Cerebellar cortex (tissue), 1 donor: ENCODE results near the gene SUSD6.
"Not testable (repeated sequence)": the region's sequence is repeated elsewhere in the genome, so short reads cannot be mapped to it uniquely, and the experiment has no call there.

ENCODE experiments used
- DNase-seq: peaks from one replicate; pipeline ENCODE4 v3.0.0-alpha.2; 2015; ENCODE audit warnings: low spot score

The SUSD6 gene

GRCh38 chr14:69712599-69713088 lies 101.2 kb downstream of the SUSD6 start:
- DNase-seq = no peak

GRCh38 chr14:69713209-69713781 lies 101.9 kb downstream of the SUSD6 start:
- DNase-seq = peak; percentile 77

- DNase-seq = no peak
Observed at GRCh38 chr14:69713993-69714679, 102.7 kb downstream of the SUSD6 start.

GRCh38 chr14:69715725-69716477 lies 104.5 kb downstream of the SUSD6 start:
- peak; percentile 96 for DNase-seq

- no peak for DNase-seq
Observed at GRCh38 chr14:69716478-69717187, 105.2 kb downstream of the SUSD6 start.

GRCh38 chr14:69718614-69719013 lies 107.2 kb downstream of the SUSD6 start:
- DNase-seq = not testable (repeated sequence)

GRCh38 chr14:69719501-69719951 lies 108.1 kb downstream of the SUSD6 start:
- DNase-seq = no peak

GRCh38 chr14:69720912-69721311 lies 109.5 kb downstream of the SUSD6 start:
- DNase-seq = peak; percentile 66

GRCh38 chr14:69726761-69727511 lies 115.5 kb downstream of the SUSD6 start:
- peak; percentile 80 for DNase-seq

- DNase-seq = no peak
Observed at GRCh38 chr14:69727860-69728259, 116.5 kb downstream of the SUSD6 start.

- not testable (repeated sequence) for DNase-seq
Observed at GRCh38 chr14:69731919-69732598, 120.7 kb downstream of the SUSD6 start.

- not testable (repeated sequence) for DNase-seq
Observed at GRCh38 chr14:69736405-69736804, 125.0 kb downstream of the SUSD6 start.

GRCh38 chr14:69741055-69741454 lies 129.7 kb downstream of the SUSD6 start:
- no peak for DNase-seq

GRCh38 chr14:69749956-69750355 lies 138.6 kb downstream of the SUSD6 start:
- no peak for DNase-seq

- DNase-seq = no peak
Observed at GRCh38 chr14:69750495-69750894, 139.1 kb downstream of the SUSD6 start.

GRCh38 chr14:69752773-69753172 lies 141.4 kb downstream of the SUSD6 start:
- no peak for DNase-seq

- DNase-seq = no peak
Observed at GRCh38 chr14:69753860-69754259, 142.5 kb downstream of the SUSD6 start.

- no peak for DNase-seq
Observed at GRCh38 chr14:69754487-69754886, 143.1 kb downstream of the SUSD6 start.

GRCh38 chr14:69755296-69755695 lies 143.9 kb downstream of the SUSD6 start:
- DNase-seq = no peak

- DNase-seq = no peak
Observed at GRCh38 chr14:69755784-69756183, 144.4 kb downstream of the SUSD6 start.

- no peak for DNase-seq
Observed at GRCh38 chr14:69756298-69756697, 144.9 kb downstream of the SUSD6 start.
